GM12878 (cell line): Measurements from ENCODE around the gene MTIF3.

Experiments
- CBFB ChIP-seq: IDR thresholded peaks from 2 replicates; pipeline ENCODE4 v1.6.1; 2016; ENCODE audit warnings: antibody characterized with exemption, low read depth
- CHD2 ChIP-seq: IDR thresholded peaks from 2 replicates; pipeline ENCODE4 v1.6.1; 2011; ENCODE audit warnings: low read depth, low read length, improper control_type of control experiment, borderline replicate concordance
- CTCF ChIP-seq, 3 experiments: IDR thresholded peaks in 2 of 3; conservative IDR thresholded peaks in 1 of 3; 2 replicates each; pipeline ENCODE4 v1.5.1; 2011; ENCODE audit warnings: low read depth in 3 of 3, low read length in 3 of 3, mild to moderate bottlenecking in 3 of 3, control low read depth in 2 of 3, moderate library complexity in 2 of 3, inconsistent platforms in 1 of 3, mixed read lengths in 1 of 3; ENCODE audit not compliant: control insufficient read depth in 2 of 3, insufficient read depth in 1 of 3; ENCODE audit errors: extremely low read depth in 1 of 3
- JUND ChIP-seq: IDR thresholded peaks from 2 replicates; pipeline ENCODE4 v1.6.1; 2012; ENCODE audit warnings: low read depth, mild to moderate bottlenecking, low read length, improper control_type of control experiment, moderate library complexity
- MXI1 ChIP-seq: fragments of 150-350 bp; IDR thresholded peaks from 2 replicates; pipeline ENCODE4 v1.6.1; 2011; ENCODE audit warnings: low read depth, mild to moderate bottlenecking, inconsistent platforms, low read length, improper control_type of control experiment
- POLR2A ChIP-seq: IDR thresholded peaks from 2 replicates; pipeline ENCODE4 v1.6.1; 2011; ENCODE audit warnings: low read depth, mild to moderate bottlenecking, low read length
- POU2F2 ChIP-seq: IDR thresholded peaks from 3 replicates; pipeline ENCODE4 v1.6.1; 2011; ENCODE audit warnings: low read depth, mild to moderate bottlenecking, low read length, borderline replicate concordance
- SIX5 ChIP-seq: IDR thresholded peaks from 2 replicates; pipeline ENCODE4 v1.6.1; 2011; ENCODE audit warnings: mild to moderate bottlenecking, low read depth, low read length, moderate library complexity; ENCODE audit not compliant: severe bottlenecking
- STAT3 ChIP-seq: IDR thresholded peaks from 2 replicates; pipeline ENCODE4 v1.6.1; 2011; ENCODE audit warnings: low read depth, low read length, improper control_type of control experiment
- TAF1 ChIP-seq: IDR thresholded peaks from 2 replicates; pipeline ENCODE4 v1.6.1; 2011; ENCODE audit warnings: mild to moderate bottlenecking, low read depth, low read length, borderline replicate concordance

- TF ChIP-seq CHD2 = no peak
- no peak for TF ChIP-seq CTCF (IDR thresholded peaks at IDR 0.05 in 2 of 3, conservative IDR thresholded peaks at IDR 0.05 in 1 of 3; ENCODE audit: control insufficient read depth in 2 of 3, extremely low read depth in 1 of 3, insufficient read depth in 1 of 3, low read depth in 3 of 3, low read length in 3 of 3)
- TF ChIP-seq SIX5 = no peak
- TF ChIP-seq STAT3 = no peak
- TF ChIP-seq MXI1 = no peak
- TF ChIP-seq CBFB = no peak
- no peak for TF ChIP-seq TAF1
- TF ChIP-seq POLR2A = no peak
- no peak for TF ChIP-seq POU2F2
- no peak for TF ChIP-seq JUND
These were observed 42.3 kb downstream of the MTIF3 start for GRCh38 chr13:27408074-27408473.
